Thyroid gland (tissue), 4 donors: ENCODE results near the gene TEAD2.

Experiments used
- POLR2A ChIP-seq, 2 donors: fragments of 450-650 bp; IDR thresholded peaks; one replicate each; pipeline ENCODE4 v1.6.1; 2017; ENCODE audit warnings: antibody characterized with exemption in 2 of 2, mild to moderate bottlenecking in 2 of 2, moderate library complexity in 1 of 2
- TF ChIP-seq, protein P1 (sequence below), 6 experiments: fragments of 200-600 bp in 3 of 6; fragments of 450-650 bp in 3 of 6; sonication (generic) in 3 of 6; IDR thresholded peaks; one replicate each; pipeline ENCODE4 v1.5.1; 2016 to 2019; ENCODE audit warnings: antibody characterized with exemption in 6 of 6, mild to moderate bottlenecking in 2 of 6, inconsistent platforms in 1 of 6, moderate library complexity in 1 of 6

DNA sequence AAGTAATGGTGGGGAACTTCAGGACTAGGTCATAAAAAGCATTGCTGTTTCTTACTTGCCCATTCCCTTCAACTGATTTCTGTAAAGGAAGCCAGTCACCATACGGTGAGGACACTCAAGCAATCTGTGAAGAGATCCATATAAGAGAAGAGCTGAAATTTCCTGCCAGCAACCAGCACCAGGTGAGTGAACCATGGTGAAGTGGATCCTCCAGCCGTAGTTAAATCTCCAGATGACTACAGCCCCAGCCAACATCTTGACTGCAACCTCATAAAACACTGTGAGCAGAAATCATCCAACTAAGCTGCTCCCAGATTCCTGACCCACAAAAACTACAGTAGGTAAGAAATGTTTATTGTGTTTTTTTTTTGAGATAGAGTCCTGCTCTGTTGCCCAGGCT, 33.5 kb downstream of the TEAD2 start:
- TF ChIP-seq, protein P1, sequence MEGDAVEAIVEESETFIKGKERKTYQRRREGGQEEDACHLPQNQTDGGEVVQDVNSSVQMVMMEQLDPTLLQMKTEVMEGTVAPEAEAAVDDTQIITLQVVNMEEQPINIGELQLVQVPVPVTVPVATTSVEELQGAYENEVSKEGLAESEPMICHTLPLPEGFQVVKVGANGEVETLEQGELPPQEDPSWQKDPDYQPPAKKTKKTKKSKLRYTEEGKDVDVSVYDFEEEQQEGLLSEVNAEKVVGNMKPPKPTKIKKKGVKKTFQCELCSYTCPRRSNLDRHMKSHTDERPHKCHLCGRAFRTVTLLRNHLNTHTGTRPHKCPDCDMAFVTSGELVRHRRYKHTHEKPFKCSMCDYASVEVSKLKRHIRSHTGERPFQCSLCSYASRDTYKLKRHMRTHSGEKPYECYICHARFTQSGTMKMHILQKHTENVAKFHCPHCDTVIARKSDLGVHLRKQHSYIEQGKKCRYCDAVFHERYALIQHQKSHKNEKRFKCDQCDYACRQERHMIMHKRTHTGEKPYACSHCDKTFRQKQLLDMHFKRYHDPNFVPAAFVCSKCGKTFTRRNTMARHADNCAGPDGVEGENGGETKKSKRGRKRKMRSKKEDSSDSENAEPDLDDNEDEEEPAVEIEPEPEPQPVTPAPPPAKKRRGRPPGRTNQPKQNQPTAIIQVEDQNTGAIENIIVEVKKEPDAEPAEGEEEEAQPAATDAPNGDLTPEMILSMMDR (IDR thresholded peaks at IDR 0.05) = no peak
- no peak for TF ChIP-seq POLR2A (IDR thresholded peaks at IDR 0.05)
